Measurements from ENCODE around the gene CWC27.

DNA sequence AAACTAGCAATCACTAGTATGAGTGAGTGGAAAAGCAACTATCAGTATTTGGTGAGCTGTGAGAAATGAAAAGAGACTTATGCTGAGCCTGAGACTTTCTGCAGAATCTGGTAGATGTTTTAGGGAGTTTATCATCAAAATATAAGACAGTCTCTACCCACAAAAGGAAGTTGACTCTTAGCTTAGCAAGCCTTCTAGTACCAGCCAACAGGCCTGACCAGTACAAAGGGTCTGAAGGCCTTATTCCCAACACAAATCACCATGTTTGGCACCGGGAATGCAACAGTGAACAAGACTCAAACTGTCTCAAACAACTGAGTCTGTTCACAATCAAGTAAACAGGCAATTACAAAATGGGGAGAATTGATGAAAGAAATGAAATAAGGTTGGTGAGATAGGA is 244.4 kb downstream of the CWC27 start:
- no peak for TF ChIP-seq POLR2A (IDR thresholded peaks at IDR 0.05)
- TF ChIP-seq, protein P1, sequence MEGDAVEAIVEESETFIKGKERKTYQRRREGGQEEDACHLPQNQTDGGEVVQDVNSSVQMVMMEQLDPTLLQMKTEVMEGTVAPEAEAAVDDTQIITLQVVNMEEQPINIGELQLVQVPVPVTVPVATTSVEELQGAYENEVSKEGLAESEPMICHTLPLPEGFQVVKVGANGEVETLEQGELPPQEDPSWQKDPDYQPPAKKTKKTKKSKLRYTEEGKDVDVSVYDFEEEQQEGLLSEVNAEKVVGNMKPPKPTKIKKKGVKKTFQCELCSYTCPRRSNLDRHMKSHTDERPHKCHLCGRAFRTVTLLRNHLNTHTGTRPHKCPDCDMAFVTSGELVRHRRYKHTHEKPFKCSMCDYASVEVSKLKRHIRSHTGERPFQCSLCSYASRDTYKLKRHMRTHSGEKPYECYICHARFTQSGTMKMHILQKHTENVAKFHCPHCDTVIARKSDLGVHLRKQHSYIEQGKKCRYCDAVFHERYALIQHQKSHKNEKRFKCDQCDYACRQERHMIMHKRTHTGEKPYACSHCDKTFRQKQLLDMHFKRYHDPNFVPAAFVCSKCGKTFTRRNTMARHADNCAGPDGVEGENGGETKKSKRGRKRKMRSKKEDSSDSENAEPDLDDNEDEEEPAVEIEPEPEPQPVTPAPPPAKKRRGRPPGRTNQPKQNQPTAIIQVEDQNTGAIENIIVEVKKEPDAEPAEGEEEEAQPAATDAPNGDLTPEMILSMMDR (IDR thresholded peaks at IDR 0.05), result no peak
- TF ChIP-seq POLR2AphosphoS5 (IDR thresholded peaks at IDR 0.05), result no peak
